DMS 273 (cell line): Measurements from ENCODE around the gene MYO9A.
"Not testable (repeated sequence)": the region's sequence is repeated elsewhere in the genome, so short reads cannot be mapped to it uniquely, and the experiment has no call there.

ENCODE experiments used
- DNase-seq: peaks from one replicate; lab custom pipeline; 2025; ENCODE audit not compliant: unreplicated experiment; lab: John Stamatoyannopoulos, UW

MYO9A gene

DNA sequence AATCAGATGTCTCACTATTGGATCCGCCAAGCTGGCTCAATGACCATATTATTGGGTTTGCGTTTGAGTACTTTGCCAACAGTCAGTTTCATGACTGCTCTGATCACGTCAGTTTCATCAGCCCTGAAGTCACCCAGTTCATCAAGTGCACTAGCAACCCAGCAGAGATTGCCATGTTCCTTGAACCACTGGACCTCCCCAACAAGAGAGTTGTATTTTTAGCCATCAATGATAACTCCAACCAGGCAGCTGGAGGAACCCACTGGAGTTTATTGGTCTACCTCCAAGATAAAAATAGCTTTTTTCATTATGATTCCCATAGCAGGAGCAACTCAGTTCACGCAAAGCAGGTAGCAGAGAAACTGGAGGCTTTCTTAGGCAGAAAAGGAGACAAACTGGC is 21.7 kb upstream of the MYO9A start:
- no peak for DNase-seq

DNA sequence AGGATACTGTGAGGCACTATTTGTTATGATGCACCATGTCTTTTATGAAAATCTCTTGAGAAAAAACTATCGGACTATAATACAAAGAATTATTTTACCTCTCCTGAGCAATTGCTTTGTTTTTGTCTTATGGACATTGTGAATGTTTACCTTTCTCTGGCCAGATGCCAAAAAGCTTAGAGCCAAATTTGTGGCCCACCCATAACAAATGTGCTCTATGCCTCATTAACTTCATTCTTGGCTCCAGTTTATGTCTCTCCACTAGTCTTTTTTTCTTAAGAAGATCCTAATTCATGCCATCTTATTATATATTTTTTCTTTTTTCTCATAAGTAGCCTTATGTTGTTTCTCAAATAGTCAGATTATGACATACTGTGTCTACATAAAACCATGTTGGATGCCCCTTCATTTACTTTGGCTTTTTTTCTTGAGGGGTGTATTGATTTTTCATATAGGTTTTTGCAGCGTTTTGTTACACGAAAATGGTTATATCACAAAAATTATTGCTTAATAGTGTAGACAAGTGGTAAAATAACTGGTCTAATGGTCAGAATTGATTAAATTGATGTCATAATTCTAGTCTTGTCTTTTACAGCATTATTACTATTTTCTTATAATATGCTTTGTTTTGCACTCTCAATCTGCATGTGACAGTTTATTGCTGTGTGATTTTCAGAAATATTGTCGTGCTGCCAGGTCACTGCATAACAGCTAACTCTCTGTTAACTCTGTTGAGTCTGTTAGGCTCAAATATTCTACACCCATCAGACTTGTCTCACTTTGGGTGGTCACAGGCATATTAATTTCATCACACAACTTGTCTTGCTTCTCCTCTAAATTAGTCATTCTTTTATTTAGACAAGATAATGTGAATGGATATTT is 18.5 kb upstream of the MYO9A start:
- peak; percentile 34 for DNase-seq

DNA sequence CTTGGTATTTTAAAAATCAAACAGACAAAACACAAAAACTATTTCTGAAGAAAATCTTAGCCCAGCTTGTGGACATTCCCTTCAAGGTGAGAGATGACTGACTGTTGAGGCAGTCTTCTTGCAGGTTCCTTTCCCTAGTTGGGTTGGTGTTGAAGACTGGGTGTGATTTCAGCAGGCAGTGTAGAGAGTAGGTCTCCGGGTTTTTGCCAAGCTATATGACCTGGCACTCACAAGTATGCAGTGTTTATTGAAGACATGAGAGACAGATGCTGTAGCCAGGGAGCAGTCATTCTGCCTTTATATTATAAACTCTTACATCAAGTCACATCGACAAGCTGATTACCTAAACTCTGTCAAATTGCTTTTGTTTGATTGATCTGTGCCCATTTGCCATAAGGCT is 17.8 kb upstream of the MYO9A start:
- DNase-seq, result peak; percentile 41

DNA sequence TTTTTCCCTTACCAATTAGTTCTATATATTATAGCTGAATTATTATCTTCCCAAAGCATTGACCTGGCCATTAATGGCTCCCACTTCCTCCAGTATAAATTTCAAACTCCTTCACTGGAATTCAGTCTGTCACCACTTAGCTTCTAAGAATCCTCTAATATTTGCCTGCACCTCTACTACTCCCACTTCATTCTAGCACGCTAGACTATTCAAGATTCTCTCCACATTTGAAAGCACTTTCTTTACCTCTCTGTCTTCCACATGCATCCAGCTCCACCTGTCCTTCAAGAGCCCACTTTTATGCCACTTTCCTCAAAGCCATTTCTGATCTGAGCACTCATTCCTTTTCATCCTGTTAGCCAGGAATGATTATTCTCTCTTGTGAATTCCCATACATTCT is 15.3 kb upstream of the MYO9A start:
- no peak for DNase-seq

DNA sequence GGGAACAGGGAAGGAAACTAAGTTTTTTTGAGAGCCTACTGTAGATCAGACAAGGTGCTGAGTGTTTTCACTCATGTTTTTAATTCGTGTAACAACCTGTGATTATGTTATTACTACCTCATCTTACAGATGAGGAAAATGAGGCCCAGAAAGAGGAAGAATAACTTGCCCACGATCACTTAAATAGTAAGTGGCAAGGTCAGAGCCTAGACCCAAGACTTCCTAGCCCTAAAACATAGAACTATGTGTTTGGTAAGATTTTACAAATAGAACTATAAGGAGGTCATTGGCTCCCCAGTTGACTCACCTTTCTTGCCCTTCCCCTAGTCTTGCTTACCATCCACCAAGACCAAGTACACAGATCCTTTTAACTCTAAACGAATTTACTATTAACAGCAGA is 14.0 kb upstream of the MYO9A start:
- no peak for DNase-seq

DNA sequence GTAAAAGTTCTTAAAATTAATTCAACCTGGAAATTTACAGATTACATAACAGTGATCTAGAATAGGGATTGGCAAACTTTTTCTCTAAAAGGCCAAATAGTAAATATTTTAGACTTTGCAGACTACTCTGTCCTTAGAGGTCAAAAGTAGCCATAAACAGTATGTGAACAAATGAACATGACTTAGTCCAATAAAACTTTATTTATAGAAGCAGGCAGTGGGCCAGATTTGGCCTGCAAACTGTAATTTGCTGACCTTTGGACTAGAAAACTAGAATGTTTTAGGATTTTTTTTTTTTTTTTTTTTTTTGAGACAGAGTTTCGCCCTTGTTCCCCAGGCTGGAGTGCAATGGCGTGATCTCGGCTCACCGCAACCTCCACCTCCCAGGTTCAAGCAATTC is 12.3 kb upstream of the MYO9A start:
- no peak for DNase-seq

DNA sequence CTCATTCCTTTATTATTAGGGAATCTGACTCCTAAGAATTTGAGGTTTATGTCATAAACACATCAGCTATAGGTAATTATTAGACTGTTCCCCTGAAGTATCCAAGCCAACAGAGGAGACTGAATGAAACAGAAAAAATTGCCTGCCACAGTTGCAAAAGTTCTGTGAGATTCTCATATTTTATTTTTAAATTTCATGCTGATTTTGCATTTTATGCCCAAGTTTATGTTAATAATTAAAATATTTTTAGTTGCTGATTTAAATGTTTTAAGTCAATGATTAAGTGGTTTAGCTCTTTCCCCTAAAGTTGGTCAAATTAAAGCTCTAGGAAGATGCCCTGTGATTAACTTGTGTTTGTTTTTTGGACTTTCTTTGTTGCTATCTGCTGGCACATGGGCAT is 10.4 kb upstream of the MYO9A start:
- DNase-seq, result no peak

DNA sequence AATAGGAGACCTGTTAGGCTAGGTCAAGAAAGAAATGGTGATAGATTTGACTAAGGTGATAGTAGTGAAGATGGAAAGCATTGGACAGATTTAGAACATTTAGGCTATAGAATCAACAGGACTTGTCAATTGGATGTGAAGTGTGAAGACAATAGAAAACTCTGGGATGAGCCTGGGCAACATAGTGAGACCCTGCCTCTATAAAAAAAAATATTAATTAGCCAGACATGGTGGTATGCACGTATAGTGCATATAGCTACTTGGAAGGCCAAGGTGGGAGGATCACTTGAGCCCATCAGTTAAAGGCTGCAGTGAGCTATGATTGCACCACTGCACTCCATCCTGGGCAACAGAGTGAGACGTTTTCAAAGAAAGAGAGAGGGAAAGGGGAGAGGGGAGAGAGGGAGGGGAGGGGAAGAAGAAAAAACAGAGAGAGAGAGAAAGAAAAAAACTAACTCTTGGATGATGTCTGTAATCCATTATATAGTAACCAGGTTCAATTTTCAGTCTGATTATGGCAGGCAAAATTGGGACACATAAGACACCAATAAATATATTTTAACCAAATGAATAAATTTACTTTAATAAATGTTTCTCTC is 9.9 kb upstream of the MYO9A start:
- no peak for DNase-seq

DNA sequence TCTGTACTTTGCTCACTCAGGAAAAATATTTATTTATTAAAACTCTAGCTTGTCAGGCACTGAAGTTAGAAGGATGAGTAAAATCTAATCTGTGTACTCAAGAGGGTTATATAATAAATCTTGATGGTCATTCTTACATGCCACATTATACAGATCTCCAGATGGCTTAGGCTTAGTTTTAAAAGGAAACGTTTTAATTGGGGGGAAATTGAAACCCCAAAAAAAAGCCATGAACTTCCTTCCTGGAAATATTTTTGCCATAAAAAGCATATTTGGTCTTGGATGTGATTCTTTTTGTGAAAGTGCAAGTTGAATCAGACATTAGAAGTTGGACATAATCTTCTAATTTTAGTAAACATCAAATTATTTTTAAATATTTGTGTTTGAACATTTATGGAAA is 6.3 kb upstream of the MYO9A start:
- DNase-seq, result no peak

DNA sequence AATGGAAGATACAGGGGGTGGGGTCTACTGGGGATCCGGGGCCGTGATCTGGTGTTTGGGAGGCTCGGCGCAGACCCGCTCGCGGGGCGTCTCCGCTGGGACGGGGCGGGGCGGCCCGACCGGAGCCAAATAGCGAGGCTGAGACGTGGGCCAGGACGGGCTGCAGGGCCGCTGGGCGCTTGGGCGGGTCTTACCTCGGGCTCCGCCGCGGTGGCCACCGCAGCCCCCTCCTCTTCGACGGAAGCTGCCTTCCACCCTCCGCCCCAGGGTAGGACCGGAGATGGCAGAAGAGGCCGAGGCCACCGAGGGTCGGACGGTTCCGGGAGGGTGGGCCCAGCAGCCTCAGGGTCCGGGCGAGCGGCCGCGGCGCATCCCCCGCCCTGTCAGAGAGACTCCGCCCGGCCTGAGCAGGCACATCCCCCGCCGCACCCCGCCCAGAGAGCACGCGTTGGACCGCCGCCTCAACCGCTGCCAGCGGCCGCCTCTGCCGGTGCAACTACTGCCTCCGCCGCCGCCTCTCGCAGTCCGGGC is 399 bp downstream of the MYO9A start:
- peak; percentile 83 for DNase-seq

DNA sequence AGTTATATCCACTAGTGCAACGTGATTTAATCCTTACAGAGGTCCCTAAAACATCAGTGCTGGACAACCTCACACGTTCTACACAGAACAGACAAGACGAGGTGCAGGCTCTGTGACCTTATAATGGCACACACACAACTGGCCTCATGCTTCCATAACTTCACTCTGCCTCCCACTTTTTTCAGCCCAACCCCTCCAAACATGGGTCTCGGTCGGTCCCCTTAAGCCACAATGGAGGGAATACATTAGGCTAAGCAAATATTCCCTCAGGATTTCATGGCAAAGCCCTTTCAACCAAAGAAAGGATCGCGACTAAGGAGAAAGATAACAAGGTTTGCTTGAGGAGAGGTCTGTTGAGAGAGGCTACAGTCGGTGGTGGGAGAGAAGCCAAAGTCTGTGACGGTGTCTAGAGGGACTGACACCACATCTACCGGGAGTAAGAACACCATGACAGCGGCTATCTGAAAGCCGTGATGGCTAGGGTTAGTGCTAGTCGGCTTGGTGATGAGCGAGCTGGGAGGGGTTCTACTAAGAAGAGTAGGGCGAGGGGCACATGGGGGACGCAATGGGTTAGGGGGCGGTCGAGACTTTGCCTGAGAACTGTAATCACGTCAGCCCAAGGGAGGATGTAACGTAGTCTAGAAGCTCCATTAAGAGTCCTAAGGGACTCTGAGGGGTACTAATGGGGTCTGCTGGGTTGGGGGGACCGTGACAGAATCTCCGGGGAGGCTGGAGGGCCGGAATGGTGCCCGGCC is 1.0 kb downstream of the MYO9A start:
- peak; percentile 61 for DNase-seq

DNA sequence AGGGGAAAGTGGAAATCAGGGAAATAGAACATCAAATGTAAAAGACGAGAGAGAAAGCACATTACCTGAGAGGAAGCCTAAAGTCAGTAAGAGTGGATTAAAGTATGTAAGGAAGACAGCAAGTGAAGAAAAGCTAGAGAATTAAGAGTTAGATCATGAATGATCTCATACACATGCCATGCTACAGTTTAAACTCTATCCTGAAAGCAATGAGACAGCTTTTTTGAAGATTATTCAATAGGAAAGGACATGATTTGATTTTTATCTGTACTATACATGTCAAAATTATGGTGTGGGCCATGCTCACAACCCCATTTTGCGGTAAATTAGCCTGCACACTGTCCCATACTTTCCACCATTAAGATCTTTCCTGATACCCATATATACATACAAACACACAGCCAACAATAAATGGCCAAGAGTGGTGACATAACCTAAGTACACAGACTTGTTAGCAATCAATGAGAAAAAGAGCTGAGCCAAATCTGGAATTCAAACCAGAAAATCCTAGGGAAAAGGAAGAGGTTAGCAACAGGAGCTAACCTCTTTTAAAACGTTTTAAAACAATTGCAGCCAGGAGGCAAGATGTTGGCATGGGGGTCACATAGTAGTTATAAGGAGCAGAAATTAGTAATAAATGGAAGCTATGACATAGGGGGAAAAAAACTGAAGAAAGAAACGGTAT is 4.5 kb downstream of the MYO9A start:
- DNase-seq, result no peak

DNA sequence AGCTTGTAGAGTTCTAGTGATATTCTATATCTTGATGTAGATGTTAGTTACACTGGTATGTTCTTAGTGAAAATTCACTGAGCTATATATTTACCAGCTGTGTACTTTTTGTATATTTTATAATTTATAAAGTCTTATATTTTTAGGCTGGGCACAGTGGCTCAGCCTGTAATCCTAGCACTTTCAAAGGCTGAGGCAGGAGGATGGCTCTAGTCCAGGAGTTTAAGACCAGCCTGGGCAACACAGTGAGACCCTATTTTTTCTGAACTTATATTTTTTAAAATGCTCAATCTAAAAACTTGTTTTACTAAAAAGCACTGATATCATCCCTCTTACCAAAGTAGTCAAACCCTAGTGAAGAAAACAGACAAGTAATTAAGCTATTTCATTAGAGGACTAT is 5.1 kb downstream of the MYO9A start:
- DNase-seq, result no peak

DNA sequence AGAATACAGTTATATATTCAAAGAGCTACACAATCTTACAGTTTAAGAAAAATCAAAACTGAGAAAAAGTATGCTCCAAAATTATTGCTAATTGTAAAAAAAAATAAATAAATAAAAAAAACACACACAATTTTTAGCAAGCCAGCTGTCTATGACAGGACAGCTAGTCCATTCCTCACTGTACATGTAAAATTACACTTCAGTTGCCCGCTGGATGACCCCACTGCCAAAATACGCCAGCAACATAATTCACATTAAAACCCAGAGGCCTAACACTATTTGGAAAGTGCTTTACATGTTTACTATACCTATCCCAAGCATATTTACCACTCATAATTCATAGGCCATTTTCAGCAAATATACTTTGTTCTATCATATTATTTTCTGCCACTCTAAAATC is 5.8 kb downstream of the MYO9A start:
- DNase-seq, result no peak

DNA sequence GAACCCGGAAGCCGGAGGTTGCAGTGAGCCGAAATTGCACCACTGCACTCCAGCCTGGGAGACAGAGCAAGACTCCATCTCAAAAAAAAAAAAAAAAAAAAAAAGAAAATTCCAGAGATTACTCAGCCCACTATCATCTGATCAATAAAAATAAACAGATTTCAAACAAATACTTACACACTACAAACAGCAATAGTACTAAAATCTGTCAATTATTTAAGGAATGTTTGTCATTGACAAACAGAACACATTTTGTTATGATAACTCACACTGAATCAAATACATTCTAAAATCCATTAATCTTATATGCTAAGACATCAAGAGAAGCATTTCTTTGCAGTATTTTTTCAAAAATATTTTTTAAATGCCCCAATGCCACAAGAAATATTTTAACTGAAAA is 7.6 kb downstream of the MYO9A start:
- no peak for DNase-seq

DNA sequence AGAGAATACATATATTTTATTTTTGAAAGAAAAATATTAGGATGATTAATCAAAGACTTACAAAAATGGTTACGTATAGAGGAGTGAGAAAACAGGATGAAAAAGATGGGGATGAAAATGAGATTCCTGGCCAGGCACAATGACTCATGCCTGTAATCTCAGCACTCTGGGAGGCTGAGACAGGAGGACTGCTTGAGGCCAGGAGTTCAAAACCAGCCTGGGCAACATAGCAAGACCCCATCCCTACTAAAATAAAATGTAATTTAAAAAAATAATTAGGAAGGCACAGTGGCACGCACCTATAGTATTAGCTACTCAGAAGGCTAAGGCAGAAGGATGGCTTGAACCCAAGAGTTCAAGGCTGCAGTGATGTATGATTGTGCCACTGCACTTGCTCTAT is 11.9 kb downstream of the MYO9A start:
- DNase-seq, result no peak

DNA sequence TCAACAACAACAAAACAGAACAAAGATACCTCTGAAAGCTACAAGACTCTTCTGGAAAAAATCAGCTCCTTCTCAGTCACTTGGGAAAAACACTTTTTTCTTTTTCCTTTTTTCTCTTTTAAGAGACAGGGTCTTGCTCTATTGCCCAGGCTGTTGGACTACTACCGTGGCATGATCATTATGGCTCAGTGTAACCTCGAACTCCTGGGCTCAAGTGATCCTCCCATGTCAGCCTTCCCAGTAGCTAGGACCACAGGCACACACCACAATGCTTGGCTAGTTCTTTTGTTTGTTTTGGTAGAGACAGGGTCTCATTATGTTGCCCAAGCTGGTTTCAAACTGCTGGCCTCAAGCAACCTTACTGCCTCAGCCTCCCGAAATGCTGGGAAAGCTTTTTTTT is 12.8 kb downstream of the MYO9A start:
- no peak for DNase-seq

DNA sequence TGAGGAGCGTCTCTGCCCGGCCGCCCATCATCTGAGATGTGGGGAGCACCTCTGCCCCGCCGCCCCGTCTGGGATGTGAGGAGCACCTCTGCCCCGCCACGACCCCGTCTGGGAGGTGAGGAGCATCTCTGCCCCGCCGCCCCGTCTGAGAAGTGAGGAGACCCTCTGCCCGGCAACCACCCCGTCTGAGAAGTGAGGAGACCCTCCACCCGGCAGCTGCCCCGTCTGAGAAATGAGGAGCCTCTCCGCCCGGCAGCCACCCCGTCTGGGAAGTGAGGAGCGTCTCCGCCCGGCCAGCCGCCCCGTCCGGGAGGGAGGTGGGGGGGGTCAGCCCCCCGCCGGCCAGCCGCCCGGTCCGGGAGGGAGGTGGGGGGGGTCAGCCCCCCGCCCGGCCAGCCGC is 17.4 kb downstream of the MYO9A start:
- not testable (repeated sequence) for DNase-seq

DNA sequence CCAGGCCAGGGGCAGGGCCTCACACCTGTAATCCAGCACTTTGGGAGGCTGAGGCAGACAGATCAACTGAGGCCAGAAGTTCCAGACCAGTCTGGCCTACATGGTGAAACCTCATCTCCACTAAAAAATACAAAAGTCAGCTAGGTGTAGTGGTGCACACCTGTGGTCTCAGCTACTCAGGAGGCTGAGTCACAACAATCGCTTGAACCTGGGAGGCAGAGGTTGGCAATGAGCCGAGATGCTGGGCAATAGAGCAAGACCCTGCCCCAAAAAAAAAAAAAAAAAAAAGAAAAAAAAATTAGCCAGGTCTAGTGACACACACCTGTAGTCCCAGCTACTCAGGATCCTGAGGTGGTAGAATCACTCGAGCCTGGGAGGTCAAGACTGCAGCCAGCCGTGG is 18.8 kb downstream of the MYO9A start:
- DNase-seq, result no peak

DNA sequence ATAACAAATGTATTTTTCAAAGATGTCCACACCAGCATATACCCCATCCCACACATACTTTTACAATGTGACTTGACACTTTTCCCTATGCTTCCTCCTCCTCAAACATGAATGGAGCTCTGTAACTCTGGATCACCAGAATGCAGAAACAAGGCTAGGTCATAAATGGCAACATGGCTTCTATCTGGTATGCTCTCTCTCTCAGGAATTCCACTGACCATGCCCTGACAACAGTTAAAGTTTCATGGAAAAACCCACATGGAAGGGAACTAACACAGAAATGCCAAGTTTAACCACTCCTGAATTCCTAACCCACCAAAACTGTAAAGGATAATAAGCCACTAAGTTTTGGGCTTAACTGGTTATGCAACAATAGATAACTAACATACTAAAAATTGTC is 19.9 kb downstream of the MYO9A start:
- DNase-seq, result no peak

DNA sequence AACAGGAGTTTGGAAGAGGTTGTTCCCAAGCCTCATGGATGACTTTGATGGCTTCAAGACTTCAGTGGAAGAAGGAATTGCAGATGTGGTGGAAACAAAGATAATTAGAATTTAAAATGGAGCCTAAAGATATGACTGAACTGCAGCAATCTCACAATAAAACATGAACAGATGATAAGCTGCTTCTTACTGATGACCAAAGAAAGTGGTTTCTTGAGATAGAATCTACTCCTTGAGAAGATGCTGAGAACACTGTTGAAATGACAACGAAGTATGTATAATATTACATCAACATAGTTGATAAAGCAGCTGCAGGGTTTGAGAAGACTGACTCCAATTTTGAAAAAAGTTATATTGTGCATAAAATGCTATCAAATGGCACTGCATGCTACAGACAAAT is 21.2 kb downstream of the MYO9A start:
- no peak for DNase-seq
